ENCODE data around the gene MXD4.
"Not testable (repeated sequence)": the region's sequence is repeated elsewhere in the genome, so short reads cannot be mapped to it uniquely, and the experiment has no call there.

The MXD4 gene

DNA sequence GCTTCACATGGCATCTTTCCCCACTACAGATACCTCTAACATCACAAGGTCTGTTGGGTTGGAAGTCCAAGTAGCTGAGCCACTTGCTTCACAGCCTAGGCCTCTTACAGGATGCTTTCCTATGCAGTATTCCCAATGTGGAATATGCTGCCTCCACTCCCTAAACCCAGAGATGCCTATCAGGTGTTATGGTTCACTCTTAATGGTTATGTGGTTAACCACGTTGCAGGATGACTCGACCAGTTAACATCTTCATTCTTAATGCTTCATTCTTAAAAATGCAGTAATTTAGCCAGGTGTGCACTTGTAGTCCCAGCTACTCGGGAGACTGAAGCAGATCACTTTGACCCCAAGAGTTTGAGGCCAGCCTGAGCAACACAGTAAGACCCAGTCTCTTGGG, 44.2 kb downstream of the MXD4 start:
- DNase-seq: no peak

DNA sequence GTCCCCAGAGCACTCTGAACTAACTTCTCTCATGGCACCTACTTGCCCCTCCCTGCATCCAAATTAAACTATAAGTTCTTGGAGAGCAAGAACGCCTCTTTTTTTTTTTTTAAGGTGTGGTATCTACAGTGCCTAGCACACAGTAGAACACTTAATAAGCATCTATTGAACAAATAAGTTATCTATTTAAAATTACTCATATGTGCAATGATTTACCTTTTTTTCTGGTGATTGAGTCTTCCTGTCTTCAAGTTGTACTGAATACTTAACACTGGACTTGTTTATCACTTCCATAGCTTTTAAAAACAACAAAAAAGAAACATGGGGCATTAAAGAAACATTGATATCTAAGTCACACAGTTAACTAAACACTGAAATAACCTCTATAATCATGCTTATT, 49.1 kb downstream of the MXD4 start:
- DNase-seq: no peak

DNA sequence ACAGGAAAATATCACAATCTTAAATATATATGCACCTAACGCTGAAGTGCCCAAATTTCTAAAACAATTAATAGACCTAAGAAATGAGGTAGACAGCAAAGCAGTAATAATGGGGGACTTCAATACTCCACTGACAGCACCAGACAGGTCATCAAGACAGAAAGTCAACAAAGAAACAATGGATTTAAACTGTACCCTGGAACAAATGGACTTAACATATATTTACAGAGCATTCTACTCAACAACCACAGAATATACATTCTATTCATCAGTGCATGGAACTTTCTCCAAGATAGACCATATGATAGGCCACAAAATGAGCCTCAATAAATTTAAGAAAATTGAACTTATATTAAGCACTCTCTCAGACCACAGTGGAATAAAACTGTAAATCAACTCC, 59.1 kb downstream of the MXD4 start:
- DNase-seq: not testable (repeated sequence)
